ENCODE data around the gene PNPLA7.

DNA sequence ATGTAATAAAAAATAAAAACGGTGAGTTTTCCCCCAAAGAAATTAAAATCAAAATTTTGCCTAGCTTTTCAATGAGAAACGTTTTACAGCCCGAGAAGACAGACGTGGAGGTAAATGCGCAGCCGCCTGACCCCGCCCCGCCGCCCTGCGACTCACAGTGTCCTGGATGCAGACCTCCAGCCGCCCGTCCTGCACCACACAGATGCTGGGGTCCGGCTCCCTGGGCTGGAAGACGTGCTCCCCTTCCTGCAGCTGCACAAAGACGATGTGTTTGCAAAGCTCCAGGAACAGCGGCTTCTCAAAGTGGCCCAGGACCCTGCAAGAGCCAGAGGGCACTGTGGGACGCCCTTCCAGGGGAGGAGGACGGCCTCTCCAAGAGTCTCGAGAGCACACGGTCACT lies 7.7 kb downstream of the PNPLA7 start:
- TF ChIP-seq, protein P1, sequence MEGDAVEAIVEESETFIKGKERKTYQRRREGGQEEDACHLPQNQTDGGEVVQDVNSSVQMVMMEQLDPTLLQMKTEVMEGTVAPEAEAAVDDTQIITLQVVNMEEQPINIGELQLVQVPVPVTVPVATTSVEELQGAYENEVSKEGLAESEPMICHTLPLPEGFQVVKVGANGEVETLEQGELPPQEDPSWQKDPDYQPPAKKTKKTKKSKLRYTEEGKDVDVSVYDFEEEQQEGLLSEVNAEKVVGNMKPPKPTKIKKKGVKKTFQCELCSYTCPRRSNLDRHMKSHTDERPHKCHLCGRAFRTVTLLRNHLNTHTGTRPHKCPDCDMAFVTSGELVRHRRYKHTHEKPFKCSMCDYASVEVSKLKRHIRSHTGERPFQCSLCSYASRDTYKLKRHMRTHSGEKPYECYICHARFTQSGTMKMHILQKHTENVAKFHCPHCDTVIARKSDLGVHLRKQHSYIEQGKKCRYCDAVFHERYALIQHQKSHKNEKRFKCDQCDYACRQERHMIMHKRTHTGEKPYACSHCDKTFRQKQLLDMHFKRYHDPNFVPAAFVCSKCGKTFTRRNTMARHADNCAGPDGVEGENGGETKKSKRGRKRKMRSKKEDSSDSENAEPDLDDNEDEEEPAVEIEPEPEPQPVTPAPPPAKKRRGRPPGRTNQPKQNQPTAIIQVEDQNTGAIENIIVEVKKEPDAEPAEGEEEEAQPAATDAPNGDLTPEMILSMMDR (IDR thresholded peaks at IDR 0.05 in 8 of 11, conservative IDR thresholded peaks at IDR 0.05 in 3 of 11), result no peak
- TF ChIP-seq POLR2AphosphoS5 (IDR thresholded peaks at IDR 0.05), result no peak
- no peak for TF ChIP-seq POLR2A (IDR thresholded peaks at IDR 0.05)

Data from spleen (tissue), 7 donors.